HepG2 (cell line): ENCODE data around the gene WNT7B. TPM values are rescaled to one million over a fixed set of nuclear protein-coding genes. Genes with fewer than 3 reads are reported as not detected.

ENCODE experiments used
- ATAC-seq: fragments of 200-7000 bp; cut with Tn5 transposase; 3 replicates; pipeline ENCODE4 v1.9.1; 2020; ENCODE audit warnings: mild to moderate bottlenecking, moderate library complexity
- BruUV-seq: library from RNA; stranded (reverse); fragments of 400-500 nt; replicated peaks from 2 replicates; lab custom pipeline; 2021; lab: Mats Ljungman, UMichigan
- CTCF ChIA-PET: fragments of 300-600 bp; formaldehyde crosslinking; extraction: SDS; loops from one replicate; lab custom pipeline; 2021; ENCODE audit warnings: low total read pairs, inconsistent platforms, low intra/inter-chr PET ratio; lab: Yijun Ruan, JAX
- POLR2A ChIA-PET: fragments of 350-600 bp; sonication (Branson Sonifier 250); formaldehyde crosslinking; loops from one replicate; lab custom pipeline; 2020; ENCODE audit warnings: antibody characterized with exemption, inconsistent platforms; lab: Yijun Ruan, JAX
- DNase-seq: peaks from one replicate; pipeline ENCODE4 v3.0.0-alpha.2; 2015; ENCODE audit warnings: low spot score
- FAIRE-seq: peaks from 3 replicates; lab custom pipeline; 2011; peaks lifted over from hg19 to GRCh38; lab: Jason Lieb, UNC
- H2AFZ ChIP-seq: one replicate; pipeline ENCODE4 v1.6.1; 2011; ENCODE audit warnings: low read length, inconsistent platforms
- H3K27ac ChIP-seq: fragments of 300-600 bp; 3 replicates; pipeline ENCODE4 v1.8.0; 2011; ENCODE audit warnings: mixed run types, mild to moderate bottlenecking, mixed read lengths, low read length, inconsistent platforms; ENCODE audit not compliant: insufficient read depth; ENCODE audit errors: extremely low read length
- H3K27me3 ChIP-seq, 2 experiments: fragments of 200-600 bp in 1 of 2; 2 replicates in 1 of 2; 3 replicates in 1 of 2; pipeline versions ENCODE4 v1.6.0 to v1.8.0; 2011; ENCODE audit warnings: low read length in 2 of 2, mild to moderate bottlenecking in 2 of 2, moderate library complexity in 2 of 2, inconsistent platforms in 1 of 2; ENCODE audit not compliant: insufficient read depth in 2 of 2, control insufficient read depth in 1 of 2
- H3K36me3 ChIP-seq, 2 experiments: fragments of 200-600 bp in 1 of 2; replicated peaks in 1 of 2; 2 replicates in 1 of 2; 3 replicates in 1 of 2; pipeline versions ENCODE4 v1.5.1 to v1.8.0; 2011; ENCODE audit warnings: low read length in 2 of 2, inconsistent platforms in 1 of 2; ENCODE audit not compliant: insufficient read depth in 2 of 2, control insufficient read depth in 1 of 2
- H3K4me1 ChIP-seq: 2 replicates; pipeline ENCODE4 v1.5.1; 2012; ENCODE audit warnings: low read length, inconsistent platforms; ENCODE audit not compliant: insufficient read depth
- H3K4me2 ChIP-seq: 2 replicates; pipeline ENCODE4 v1.6.0; 2011; ENCODE audit warnings: low read depth, low read length, inconsistent platforms
- H3K4me3 ChIP-seq, 3 experiments: fragments of 200-600 bp in 1 of 3; sonication (generic), shearing (Covaris generic) in 1 of 3; replicated peaks in 1 of 3; 2 replicates each; pipeline ENCODE4 v1.5.1; 2011 to 2016; ENCODE audit warnings: low read length in 3 of 3, inconsistent platforms in 2 of 3, low read depth in 2 of 3, mild to moderate bottlenecking in 2 of 3, control low read depth in 1 of 3, mixed read lengths in 1 of 3; ENCODE audit not compliant: insufficient read depth in 1 of 3
- H3K79me2 ChIP-seq: one replicate; pipeline ENCODE4 v1.6.1; 2011; ENCODE audit warnings: low read length, inconsistent platforms; ENCODE audit not compliant: insufficient read depth
- H3K9ac ChIP-seq: 2 replicates; pipeline ENCODE4 v1.6.0; 2011; ENCODE audit warnings: mild to moderate bottlenecking, low read depth, low read length, inconsistent platforms; ENCODE audit not compliant: insufficient read depth
- H3K9me3 ChIP-seq: 2 replicates; pipeline ENCODE4 v1.5.1; 2012; ENCODE audit warnings: mild to moderate bottlenecking, low read length
- H4K20me1 ChIP-seq: 2 replicates; pipeline ENCODE4 v1.6.0; 2011; ENCODE audit warnings: inconsistent platforms, mild to moderate bottlenecking, low read length, moderate library complexity; ENCODE audit not compliant: insufficient read depth
- ATAD3A ChIP-seq: sonication (generic); formaldehyde crosslinking; IDR thresholded peaks from 2 replicates; pipeline ENCODE4 v1.4.0; 2020; ENCODE audit warnings: missing genetic modification reagents
- HOXA5 ChIP-seq: sonication (generic); formaldehyde crosslinking; IDR thresholded peaks from 2 replicates; pipeline ENCODE4 v1.4.0; 2020; ENCODE audit warnings: missing genetic modification reagents
- KLF13 ChIP-seq: sonication (generic); formaldehyde crosslinking; IDR thresholded peaks from 2 replicates; pipeline ENCODE4 v1.4.0; 2020; ENCODE audit warnings: mild to moderate bottlenecking, missing genetic modification reagents
- MTF1 ChIP-seq: sonication (generic); formaldehyde crosslinking; IDR thresholded peaks from 2 replicates; pipeline ENCODE4 v1.5.0; 2020; ENCODE audit warnings: missing genetic modification reagents
- NR2F1 ChIP-seq, 2 experiments: fragments of 450-650 bp in 1 of 2; formaldehyde crosslinking in 1 of 2; IDR thresholded peaks; 2 replicates each; pipeline versions ENCODE4 v1.5.0 to v1.6.1; 2016 to 2020; ENCODE audit warnings: mild to moderate bottlenecking in 1 of 2, missing compliant biosample characterization in 1 of 2, missing genetic modification reagents in 1 of 2, moderate library complexity in 1 of 2
- TARDBP ChIP-seq: sonication (generic); formaldehyde crosslinking; IDR thresholded peaks from 2 replicates; pipeline ENCODE4 v1.8.0; 2022; ENCODE audit warnings: mild to moderate bottlenecking, missing genetic modification reagents
- TSC22D2 ChIP-seq: sonication (generic); formaldehyde crosslinking; IDR thresholded peaks from 2 replicates; pipeline ENCODE4 v1.5.1; 2020; ENCODE audit warnings: missing genetic modification reagents, mild to moderate bottlenecking, borderline replicate concordance
- YEATS2 ChIP-seq: sonication (generic); formaldehyde crosslinking; IDR thresholded peaks from 2 replicates; pipeline ENCODE4 v1.4.0; 2020; ENCODE audit warnings: missing genetic modification reagents, borderline replicate concordance
- ZBTB42 ChIP-seq: sonication (generic); formaldehyde crosslinking; IDR thresholded peaks from 2 replicates; pipeline ENCODE4 v1.5.0; 2020; ENCODE audit warnings: mild to moderate bottlenecking, missing genetic modification reagents
- ZBTB7B ChIP-seq: sonication (generic); formaldehyde crosslinking; IDR thresholded peaks from 2 replicates; pipeline ENCODE4 v1.4.0; 2020; ENCODE audit warnings: missing genetic modification reagents
- ZNF101 ChIP-seq: sonication (generic); formaldehyde crosslinking; IDR thresholded peaks from 2 replicates; pipeline ENCODE4 v1.4.0; 2020; ENCODE audit warnings: mild to moderate bottlenecking, low read depth, missing genetic modification reagents, borderline replicate concordance
- ZNF629 ChIP-seq: sonication (generic); formaldehyde crosslinking; conservative IDR thresholded peaks from 2 replicates; pipeline ENCODE4 v1.5.0; 2020; ENCODE audit warnings: missing genetic modification reagents
- ZNF879 ChIP-seq: sonication (generic); formaldehyde crosslinking; IDR thresholded peaks from 2 replicates; pipeline ENCODE4 v1.8.1; 2023; ENCODE audit warnings: missing genetic modification reagents
- WGBS: methylation state at CpG from one replicate; pipeline ENCODE4 v1.1.6; 2017; ENCODE audit warnings: low lambda C conversion rate; 5-methylcytosine and 5-hydroxymethylcytosine counted together
- in situ Hi-C: cut with HindIII; loops from 2 replicates; pipeline ENCODE4 v1.10.0; 2017; ENCODE audit warnings: low pct_unique_long_range_greater_than_20kb; ENCODE audit not compliant: extremely low pct_ligation_motif_present
- intact Hi-C: fragments of 100-400 bp; cut with micrococcal nuclease; formaldehyde crosslinking; loops from one replicate; pipeline ENCODE4 v1.10.0; 2022; ENCODE audit not compliant: unreplicated experiment
- polyA plus RNA-seq, 8 experiments: library from polyadenylated mRNA; depleted of rRNA in 3 of 8; stranded (reverse) in 7 of 8; unstranded in 1 of 8; fragments of >200 nt; fragmentation: Illumina TruSeq in 4 of 8; extraction: Trizol in 4 of 8; gene quantifications; 2 replicates each; pipeline versions ENCODE4 v1.2.1 to v1.2.3, GENCODE V29; 2011 to 2016; ENCODE audit warnings: low read depth in 4 of 8, missing spikeins in 1 of 8, mixed read lengths in 1 of 8; ENCODE audit not compliant: insufficient read depth in 1 of 8
- total RNA-seq, 5 experiments: library from RNA; depleted of rRNA; stranded (reverse); fragments of >200 nt; fragmentation: Illumina TruSeq; extraction: Trizol; gene quantifications; 2 replicates each; pipeline ENCODE4 v1.2.3, GENCODE V29; 2016; ENCODE audit warnings: low read depth in 1 of 5

WNT7B gene
- total and polyA plus RNA-seq, 2 of the 13 experiments (the other 11 are each of a cell fraction or from before 2014, with no cell fraction given) = 0.09 TPM; not detected in 1

GRCh38 chr22:45937960-45938359 lies 39.0 kb downstream of the WNT7B start (continued):
- TF ChIP-seq ZNF101 (CRISPR knock-in tag) (no peak), ZBTB7B (CRISPR knock-in tag) (no peak), KLF13 (CRISPR knock-in tag) (no peak), YEATS2 (CRISPR knock-in tag) (no peak), ATAD3A (CRISPR knock-in tag) (no peak), HOXA5 (no peak), ZBTB42 (no peak), TARDBP (no peak), NR2F1 (CRISPR knock-in tag; IDR thresholded peaks at IDR 0.05) (no peak)

GRCh38 chr22:45935573-45935972 lies 41.4 kb downstream of the WNT7B start:
- H3K27ac ChIP-seq = no peak overlapping the region
- FAIRE-seq = no peak
- H3K9me3 ChIP-seq = no peaks in the 10 kb centered on the region
- ChIA-PET CTCF (no interaction called here), POLR2A (no interaction called here)
- TF ChIP-seq ZNF629 (peak; percentile 72), TSC22D2 (CRISPR knock-in tag) (no peak), ZNF879 (CRISPR knock-in tag) (no peak), MTF1 (CRISPR knock-in tag) (no peak)
- no peak for ATAC-seq
- intact Hi-C loops (no loop called here), in situ Hi-C loops (no loop called here)
- BruUV-seq = no TSS peak
- no peak for DNase-seq
- H3K9ac ChIP-seq = no peak overlapping the region
- H3K36me3 ChIP-seq = no peaks in the 10 kb centered on the region
- 16% methylated on average over 6 of the region's 6 CpGs for WGBS
- peaks cover 2% of the 10 kb centered on the region; the same call in 1 of the 2 replicates for H4K20me1 ChIP-seq
- H3K4me2 ChIP-seq = no peak overlapping the region
- H3K4me3 ChIP-seq = no peak overlapping the region
- no peak overlapping the region for H2AFZ ChIP-seq
- peaks cover 15 to 77% of the 10 kb centered on the region in 2 experiments for H3K27me3 ChIP-seq
- H3K4me1 ChIP-seq = no peaks in the 10 kb centered on the region
- no peaks in the 10 kb centered on the region for H3K79me2 ChIP-seq
